ENCODE results near the gene LSS. TPM values are rescaled to one million over a fixed set of nuclear protein-coding genes. Genes with fewer than 3 reads are reported as not detected.
"Not testable (repeated sequence)": the region's sequence is repeated elsewhere in the genome, so short reads cannot be mapped to it uniquely, and the experiment has no call there.

Gene LSS
- total RNA-seq, 4 donors from 2014 or later: 43.7 to 172 (median 66.5) TPM

DNA sequence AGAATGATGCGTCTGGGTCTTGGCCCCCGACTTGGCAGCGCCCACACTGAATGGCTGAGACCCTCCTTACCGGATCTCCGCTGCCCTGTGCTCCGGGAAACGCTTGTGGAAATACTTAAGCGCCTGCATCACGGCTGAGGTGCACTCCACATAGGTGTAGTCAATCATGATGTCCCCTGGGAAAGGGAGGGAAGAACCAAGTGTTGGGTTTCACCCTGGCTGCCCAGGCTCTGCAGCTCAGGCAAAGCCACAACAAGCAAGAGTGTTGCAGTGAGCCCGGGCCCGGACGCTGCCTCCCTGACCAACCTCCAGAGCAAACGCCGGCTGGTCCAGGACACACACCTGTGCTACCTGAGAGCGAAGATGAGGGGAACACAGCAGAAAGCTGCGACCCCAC, 22.8 kb downstream of the LSS start:
- Histone ChIP-seq H3K4me3 (no peak overlapping the region), H3K27me3 (no peaks in the 10 kb centered on the region), H3K4me1 (no peaks in the 10 kb centered on the region), H3K36me3 (peaks cover 0 to 82% (median 0%) of the 10 kb centered on the region in 3 donors), H3K27ac (no peak overlapping the region), H3K9me3 (no peaks in the 10 kb centered on the region)
- no peak for TF ChIP-seq POLR2A (IDR thresholded peaks at IDR 0.05)
- TF ChIP-seq, protein P1, sequence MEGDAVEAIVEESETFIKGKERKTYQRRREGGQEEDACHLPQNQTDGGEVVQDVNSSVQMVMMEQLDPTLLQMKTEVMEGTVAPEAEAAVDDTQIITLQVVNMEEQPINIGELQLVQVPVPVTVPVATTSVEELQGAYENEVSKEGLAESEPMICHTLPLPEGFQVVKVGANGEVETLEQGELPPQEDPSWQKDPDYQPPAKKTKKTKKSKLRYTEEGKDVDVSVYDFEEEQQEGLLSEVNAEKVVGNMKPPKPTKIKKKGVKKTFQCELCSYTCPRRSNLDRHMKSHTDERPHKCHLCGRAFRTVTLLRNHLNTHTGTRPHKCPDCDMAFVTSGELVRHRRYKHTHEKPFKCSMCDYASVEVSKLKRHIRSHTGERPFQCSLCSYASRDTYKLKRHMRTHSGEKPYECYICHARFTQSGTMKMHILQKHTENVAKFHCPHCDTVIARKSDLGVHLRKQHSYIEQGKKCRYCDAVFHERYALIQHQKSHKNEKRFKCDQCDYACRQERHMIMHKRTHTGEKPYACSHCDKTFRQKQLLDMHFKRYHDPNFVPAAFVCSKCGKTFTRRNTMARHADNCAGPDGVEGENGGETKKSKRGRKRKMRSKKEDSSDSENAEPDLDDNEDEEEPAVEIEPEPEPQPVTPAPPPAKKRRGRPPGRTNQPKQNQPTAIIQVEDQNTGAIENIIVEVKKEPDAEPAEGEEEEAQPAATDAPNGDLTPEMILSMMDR (IDR thresholded peaks at IDR 0.05): no peak
- no peak for DNase-seq

DNA sequence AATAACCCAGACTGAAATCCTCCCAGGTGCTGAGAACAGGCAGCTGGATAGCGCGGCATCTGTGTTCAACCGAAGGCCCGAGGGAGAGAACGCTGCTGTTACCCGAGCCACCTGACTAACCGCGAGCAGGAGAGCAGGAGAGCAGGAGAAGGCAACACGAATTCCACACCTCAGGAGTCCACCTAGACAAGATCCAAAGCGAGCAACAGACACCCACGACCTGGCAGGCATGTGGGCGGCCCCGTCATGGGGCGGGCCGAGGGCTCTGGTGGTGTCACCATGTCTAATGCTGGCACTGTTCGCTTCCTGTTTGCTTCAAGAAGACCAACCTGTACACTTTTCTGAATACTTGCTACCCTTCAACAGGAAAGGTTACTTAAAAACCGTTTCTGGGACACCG, 23.4 kb downstream of the LSS start:
- DNase-seq: peak in 1 of 3 donors; percentile 43
- H3K27ac ChIP-seq: no peak overlapping the region
- peaks cover 0 to 77% (median 0%) of the 10 kb centered on the region in 3 donors for H3K36me3 ChIP-seq
- no peaks in the 10 kb centered on the region for H3K27me3 ChIP-seq
- TF ChIP-seq POLR2A (IDR thresholded peaks at IDR 0.05): no peak
- TF ChIP-seq, protein P1 (IDR thresholded peaks at IDR 0.05): no peak
- no peaks in the 10 kb centered on the region for H3K9me3 ChIP-seq
- no peaks in the 10 kb centered on the region for H3K4me1 ChIP-seq
- no peak overlapping the region for H3K4me3 ChIP-seq

DNA sequence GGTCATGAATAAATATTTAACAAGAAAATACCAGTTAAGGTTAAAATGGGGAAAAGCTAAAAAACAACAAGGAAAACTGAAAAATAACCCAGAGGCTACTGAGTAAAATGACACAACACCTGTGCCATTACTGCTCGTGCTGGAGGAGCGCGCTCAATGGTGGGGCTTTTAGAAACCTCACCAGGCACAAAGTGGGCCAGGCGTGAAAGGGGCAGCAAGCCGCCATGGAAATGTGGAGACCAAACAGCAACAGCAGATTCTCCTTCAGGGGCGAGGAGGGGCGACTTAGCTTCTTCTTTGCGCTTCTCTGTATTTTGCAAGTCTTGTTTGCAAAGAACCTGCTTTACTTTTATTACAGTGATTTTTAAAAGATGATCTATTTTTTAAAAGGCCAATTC, 25.4 kb downstream of the LSS start:
- peaks cover 0 to 70% (median 0%) of the 10 kb centered on the region in 3 donors for H3K36me3 ChIP-seq
- H3K4me3 ChIP-seq: no peak overlapping the region
- no peaks in the 10 kb centered on the region for H3K4me1 ChIP-seq
- no peak for TF ChIP-seq POLR2A (IDR thresholded peaks at IDR 0.05)
- TF ChIP-seq, protein P1 (IDR thresholded peaks at IDR 0.05): no peak
- H3K9me3 ChIP-seq: no peaks in the 10 kb centered on the region
- H3K27me3 ChIP-seq: no peaks in the 10 kb centered on the region
- peak in 1 of 3 donors; percentile 8 for DNase-seq
- H3K27ac ChIP-seq: no peak overlapping the region

DNA sequence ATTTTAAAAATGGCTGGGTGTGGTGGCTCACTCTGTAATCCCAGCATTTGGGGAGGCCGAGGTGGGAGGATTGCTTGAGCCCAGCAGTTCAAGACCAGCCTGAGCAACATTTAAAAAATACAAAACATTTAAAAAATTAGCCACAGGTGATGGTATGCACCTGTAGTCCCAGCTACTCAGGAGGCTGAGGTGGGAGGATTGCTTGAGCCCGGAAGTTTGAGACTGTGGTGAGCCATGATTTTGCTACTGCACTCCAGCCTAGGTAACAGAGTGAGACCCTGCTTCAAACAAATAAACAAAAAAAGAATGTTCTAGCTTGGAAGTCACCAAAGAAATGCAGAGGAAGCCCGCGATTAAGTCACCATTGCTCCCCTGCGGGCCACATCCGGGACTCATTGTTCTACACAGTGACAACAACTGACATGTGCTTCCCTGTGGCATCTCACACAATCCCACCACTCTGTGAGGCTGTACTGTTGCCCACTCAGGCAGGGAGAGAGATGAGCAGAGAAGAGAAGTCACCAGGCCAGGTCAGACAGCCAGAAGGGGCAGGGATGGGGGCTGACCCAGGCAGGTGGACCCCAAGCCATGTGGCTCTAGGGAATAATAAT, 25.9 kb downstream of the LSS start:
- TF ChIP-seq POLR2A (IDR thresholded peaks at IDR 0.05): no peak
- TF ChIP-seq, protein P1 (IDR thresholded peaks at IDR 0.05): no peak
- peaks cover 0 to 68% (median 0%) of the 10 kb centered on the region in 3 donors for H3K36me3 ChIP-seq

DNA sequence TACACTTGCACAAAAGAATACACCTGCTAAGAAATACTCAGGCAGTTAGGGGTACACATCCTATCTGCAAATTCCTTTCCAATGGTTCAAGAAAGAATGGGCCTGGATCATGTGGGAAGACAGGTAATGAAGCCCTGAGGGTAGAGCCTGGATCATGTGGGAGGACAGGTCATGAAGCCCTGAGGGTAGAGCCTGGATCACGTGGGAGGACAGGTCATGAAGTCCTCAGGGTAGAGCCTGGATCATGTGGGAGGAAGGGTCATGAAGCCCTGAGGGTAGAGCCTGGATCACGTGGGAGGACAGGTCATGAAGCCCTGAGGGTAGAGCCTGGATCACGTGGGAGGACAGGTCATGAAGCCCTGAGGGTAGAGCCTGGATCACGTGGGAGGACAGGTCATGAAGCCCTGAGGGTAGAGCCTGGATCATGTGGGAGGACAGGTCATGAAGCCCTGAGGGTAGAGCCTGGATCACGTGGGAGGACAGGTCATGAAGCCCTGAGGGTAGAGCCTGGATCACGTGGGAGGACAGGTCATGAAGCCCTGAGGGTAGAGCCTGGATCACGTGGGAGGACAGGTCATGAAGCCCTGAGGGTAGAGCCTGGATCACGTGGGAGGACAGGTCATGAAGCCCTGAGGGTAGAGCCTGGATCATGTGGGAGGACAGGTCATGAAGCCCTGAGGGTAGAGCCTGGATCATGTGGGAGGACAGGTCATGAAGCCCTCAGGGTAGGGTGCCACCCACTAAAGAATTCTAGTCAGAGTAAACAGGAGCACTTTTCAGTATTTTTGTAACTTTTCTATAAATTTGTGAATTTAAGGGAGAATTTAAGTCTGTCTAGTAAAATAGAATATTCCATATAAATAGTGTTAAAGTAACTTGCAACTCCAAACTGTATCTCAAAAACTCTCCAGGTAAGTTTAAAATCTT, 27.4 kb downstream of the LSS start:
- not testable (repeated sequence) for H3K9me3 ChIP-seq, H3K4me1 ChIP-seq, DNase-seq, H3K4me3 ChIP-seq, H3K27ac ChIP-seq, H3K27me3 ChIP-seq
- peaks cover 0 to 61% (median 0%) of the 10 kb centered on the region in 3 donors for H3K36me3 ChIP-seq

More for the DNA sequence above, 25.9 kb downstream of the LSS start:
- Histone ChIP-seq H3K27me3 (no peaks in the 10 kb centered on the region), H3K4me3 (no peak overlapping the region), H3K9me3 (no peaks in the 10 kb centered on the region), H3K4me1 (no peaks in the 10 kb centered on the region), H3K27ac (no peak overlapping the region)
- DNase-seq: peak in 1 of 3 donors; percentile 12

All from Peyer's patch (tissue), 4 donors.